ENCODE data around the gene TEKTIP1. TPM values are rescaled to one million over a fixed set of nuclear protein-coding genes. Genes with fewer than 3 reads are reported as not detected.
A peak's percentile ranks its signal among the peaks of the same experiment; 100 is the strongest.

Gene TEKTIP1
- total and polyA plus RNA-seq, 9 of the 15 experiments (the other 6 are each of a cell fraction or from before 2014, with no cell fraction given), result 0.66 TPM; not detected in 8

- TF ChIP-seq GMEB1 (CRISPR knock-in tag; IDR thresholded peaks at IDR 0.05), result no peak
- TF ChIP-seq MNT (conservative IDR thresholded peaks at IDR 0.05), result peak in 1 of 2 experiments; percentile 35; a peak in 1 of 4 replicates
- TF ChIP-seq POLR2A (conservative IDR thresholded peaks at IDR 0.05), result peak; percentile 36
- TF ChIP-seq SREBF2 (CRISPR knock-in tag; IDR thresholded peaks at IDR 0.05), result no peak
- peak; percentile 77 for TF ChIP-seq POLR2AphosphoS2 (IDR thresholded peaks at IDR 0.05; ENCODE audit: low read length)
- TF ChIP-seq NFIC (IDR thresholded peaks at IDR 0.05), result peak; percentile 47
- no peak for TF ChIP-seq THRAP3 (IDR thresholded peaks at IDR 0.05; ENCODE audit: borderline replicate concordance)
- TF ChIP-seq FOS (IDR thresholded peaks at IDR 0.05; ENCODE audit: extremely low read depth, insufficient read length), result no peak
- 0 out of 2 replicates have a peak, but pooled peaks have one; percentile 12 for TF ChIP-seq CEBPG (CRISPR knock-in tag; IDR thresholded peaks at IDR 0.05)
- no peak for TF ChIP-seq CEBPG (tag; conservative IDR thresholded peaks at IDR 0.05 in 1 of 2, IDR thresholded peaks at IDR 0.05 in 1 of 2)
- TF ChIP-seq POLR2G (IDR thresholded peaks at IDR 0.05; ENCODE audit: low read depth, low read length), result peak; percentile 79
- TF ChIP-seq TFAP4 (CRISPR knock-in tag; IDR thresholded peaks at IDR 0.05; ENCODE audit: borderline replicate concordance), result peak; percentile 68; the same call in 1 of the 2 replicates
- no peak for TF ChIP-seq MAFG (tag; conservative IDR thresholded peaks at IDR 0.05)
- no peak for TF ChIP-seq GTF2B (IDR thresholded peaks at IDR 0.05; ENCODE audit: extremely low read depth, insufficient read length)
- TF ChIP-seq ZFPM2 (CRISPR knock-in tag; IDR thresholded peaks at IDR 0.05), result no peak
- no peak for TF ChIP-seq NKRF (IDR thresholded peaks at IDR 0.05; ENCODE audit: borderline replicate concordance)
- TF ChIP-seq RBM22 (IDR thresholded peaks at IDR 0.05; ENCODE audit: low read depth, low read length, poor library complexity, severe bottlenecking), result peak; percentile 8
- TF ChIP-seq KDM5B (IDR thresholded peaks at IDR 0.05; ENCODE audit: insufficient replicate concordance, low read depth, low read length), result no peak
- TF ChIP-seq MAX (CRISPR knock-in tag; IDR thresholded peaks at IDR 0.05), result peak; percentile 42; the same call in 1 of the 2 replicates
- 0 out of 2 replicates have a peak, but pooled peaks have one; percentile 10 for TF ChIP-seq ZBED1 (IDR thresholded peaks at IDR 0.05)
- no peak for TF ChIP-seq SMARCA4 (IDR thresholded peaks at IDR 0.05)
These were observed at the start of gene TEKTIP1 (continued) for GRCh38 chr19:3538965-3539755.

Measured in K562 (cell line).